Measurements from ENCODE around the gene POFUT1.

POFUT1 gene

DNA sequence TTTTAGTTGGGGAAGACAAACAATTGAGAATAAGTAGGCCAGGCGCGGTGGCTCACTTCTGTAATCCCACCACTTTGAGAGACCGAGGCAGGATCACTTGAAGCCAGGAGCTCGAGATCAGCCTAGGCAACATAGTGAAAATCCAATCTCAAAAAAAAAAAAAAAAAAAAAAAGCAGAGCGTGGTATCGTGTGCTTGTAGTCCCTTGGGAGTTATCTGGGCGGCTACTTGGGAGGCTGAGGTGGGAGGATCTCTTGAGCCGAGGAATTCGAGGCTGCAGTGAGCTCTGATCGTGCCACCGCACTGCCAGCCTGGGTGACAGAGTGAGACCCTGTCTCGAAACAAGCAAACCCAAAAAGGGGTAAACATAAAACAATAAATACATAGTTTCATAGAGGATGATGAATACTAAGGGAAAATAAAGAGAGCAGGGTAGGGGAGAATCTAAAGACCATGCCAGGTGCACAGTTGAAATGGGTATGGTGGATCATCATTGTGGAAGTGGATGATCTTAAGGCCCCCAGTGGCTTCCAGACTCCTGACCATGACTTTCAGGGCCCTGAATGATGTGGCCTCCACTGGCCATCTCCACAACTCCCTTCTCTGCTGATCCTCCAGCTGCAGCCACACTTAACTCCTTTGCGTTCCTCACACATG is 947 bp downstream of the POFUT1 start:
- DNase-seq, result no peak

DNA sequence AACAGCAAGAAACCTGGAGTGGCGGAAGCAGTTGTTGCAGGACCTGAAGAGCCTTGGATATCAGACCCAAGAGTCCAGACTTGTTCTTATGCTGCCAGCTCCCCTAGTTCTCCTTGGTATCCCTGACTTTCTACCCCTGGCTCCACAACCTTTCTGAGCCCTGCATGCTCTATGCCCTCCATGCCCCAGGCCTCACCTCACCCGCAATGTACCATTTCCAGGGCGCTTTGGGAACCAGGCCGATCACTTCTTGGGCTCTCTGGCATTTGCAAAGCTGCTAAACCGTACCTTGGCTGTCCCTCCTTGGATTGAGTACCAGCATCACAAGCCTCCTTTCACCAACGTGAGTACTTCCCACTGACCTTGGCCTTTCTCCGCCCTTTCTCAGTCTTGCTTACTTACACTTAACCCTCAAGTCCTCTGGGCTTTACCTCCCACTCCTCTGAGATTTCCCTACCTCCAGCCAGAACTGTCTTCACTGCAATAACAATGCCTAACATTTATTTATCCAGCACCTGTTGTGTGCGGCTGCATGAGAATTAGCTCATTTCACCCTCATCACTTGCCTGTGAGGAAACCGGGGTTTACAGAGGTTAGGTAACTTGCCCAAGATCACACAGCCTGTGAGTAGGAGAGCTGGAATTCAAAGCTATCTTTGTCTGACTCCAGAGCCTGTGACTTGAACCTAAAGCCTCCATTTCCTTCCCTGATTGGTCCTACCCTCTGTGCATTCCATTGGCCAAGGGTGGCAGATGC is 2.3 kb downstream of the POFUT1 start:
- no peak for DNase-seq

DNA sequence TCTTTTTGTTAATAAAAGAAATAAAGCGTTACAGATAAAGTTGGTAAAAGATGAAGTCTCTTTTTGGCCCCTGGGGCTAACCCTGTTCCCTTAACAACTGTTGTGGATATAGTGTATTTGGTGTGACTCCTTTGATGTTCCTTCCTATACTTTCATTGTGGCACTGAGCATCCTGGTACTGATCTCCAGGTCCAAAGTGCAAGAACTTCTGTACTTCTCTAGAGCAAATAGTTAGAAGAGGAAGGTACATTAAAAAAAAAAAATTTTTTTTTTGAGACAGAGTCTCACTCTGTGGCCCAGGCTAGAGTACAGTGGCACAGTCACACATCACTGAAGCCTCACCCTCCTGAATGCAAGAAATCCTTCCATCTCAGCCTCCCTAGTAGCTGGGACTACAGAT is 6.2 kb downstream of the POFUT1 start:
- DNase-seq, result no peak

DNA sequence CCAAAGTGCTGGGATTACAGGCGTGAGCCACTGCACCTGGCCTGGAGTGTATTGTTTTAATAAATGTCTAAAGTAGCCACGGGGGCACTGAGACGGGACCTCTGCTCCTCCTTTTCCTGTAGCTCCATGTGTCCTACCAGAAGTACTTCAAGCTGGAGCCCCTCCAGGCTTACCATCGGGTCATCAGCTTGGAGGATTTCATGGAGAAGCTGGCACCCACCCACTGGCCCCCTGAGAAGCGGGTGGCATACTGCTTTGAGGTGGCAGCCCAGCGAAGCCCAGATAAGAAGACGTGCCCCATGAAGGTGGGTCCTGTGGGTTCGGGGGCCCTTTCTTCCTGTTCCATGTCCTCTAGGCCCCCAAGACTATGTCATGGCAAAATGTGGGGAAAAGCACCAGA is 7.5 kb downstream of the POFUT1 start:
- no peak for DNase-seq

DNA sequence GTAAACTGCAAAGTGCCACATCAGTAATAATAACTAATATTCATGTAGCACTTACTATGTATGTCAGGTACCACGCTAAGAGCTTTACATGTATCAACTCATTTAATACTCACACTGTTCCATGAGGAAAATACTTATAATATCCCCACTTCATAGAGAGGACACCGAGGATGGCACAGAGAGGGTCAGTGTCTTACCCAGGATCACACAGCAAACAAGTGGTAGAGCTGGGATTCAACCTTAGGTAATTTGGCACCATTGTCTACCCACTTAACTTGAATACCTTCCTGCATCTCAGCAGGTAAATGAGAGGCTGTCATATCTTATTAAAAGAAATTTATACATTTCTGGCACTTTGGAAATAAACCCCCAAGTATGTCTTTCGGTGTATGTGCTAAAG is 8.0 kb downstream of the POFUT1 start:
- no peak for DNase-seq

DNA sequence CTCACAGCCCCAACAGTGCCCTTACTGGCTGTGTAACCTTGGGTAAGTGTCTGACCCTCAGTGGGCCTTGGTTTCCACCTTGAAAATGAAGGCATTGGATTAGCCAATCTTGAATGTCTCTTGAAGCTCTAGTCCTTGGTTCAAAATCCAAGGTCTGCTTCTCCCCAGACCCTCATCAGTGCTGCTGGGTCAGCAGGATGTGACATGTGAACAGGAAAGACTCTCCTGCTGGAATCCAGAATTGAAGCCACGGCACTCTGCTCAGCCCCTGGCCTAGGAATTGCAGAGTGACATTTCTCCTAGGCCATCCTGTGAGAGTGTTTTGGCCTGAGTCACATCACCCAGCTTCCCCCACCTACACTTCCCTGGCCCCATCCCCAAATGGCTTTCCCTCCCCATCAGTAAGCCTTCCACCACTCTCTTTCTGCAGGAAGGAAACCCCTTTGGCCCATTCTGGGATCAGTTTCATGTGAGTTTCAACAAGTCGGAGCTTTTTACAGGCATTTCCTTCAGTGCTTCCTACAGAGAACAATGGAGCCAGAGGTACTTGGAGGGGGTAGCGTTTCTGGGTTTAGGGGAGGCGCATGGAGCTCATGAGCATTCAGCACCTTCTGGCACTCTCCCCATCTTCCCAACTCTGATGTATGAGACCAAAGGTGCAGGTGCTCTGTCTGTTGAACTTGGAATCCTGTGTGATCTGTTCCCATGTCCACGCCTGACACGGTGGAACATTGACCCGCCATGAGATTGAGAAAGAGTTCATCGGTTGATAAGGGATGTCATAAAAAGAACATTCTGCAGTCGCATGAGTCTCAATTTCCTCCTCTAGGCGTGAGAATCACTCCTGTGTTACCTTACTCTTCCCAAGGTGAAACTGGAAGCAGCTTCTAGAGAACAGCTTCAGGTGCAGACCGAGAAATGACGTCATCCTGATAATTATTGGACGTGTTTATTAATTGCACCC is 8.8 kb downstream of the POFUT1 start:
- DNase-seq, result no peak

DNA sequence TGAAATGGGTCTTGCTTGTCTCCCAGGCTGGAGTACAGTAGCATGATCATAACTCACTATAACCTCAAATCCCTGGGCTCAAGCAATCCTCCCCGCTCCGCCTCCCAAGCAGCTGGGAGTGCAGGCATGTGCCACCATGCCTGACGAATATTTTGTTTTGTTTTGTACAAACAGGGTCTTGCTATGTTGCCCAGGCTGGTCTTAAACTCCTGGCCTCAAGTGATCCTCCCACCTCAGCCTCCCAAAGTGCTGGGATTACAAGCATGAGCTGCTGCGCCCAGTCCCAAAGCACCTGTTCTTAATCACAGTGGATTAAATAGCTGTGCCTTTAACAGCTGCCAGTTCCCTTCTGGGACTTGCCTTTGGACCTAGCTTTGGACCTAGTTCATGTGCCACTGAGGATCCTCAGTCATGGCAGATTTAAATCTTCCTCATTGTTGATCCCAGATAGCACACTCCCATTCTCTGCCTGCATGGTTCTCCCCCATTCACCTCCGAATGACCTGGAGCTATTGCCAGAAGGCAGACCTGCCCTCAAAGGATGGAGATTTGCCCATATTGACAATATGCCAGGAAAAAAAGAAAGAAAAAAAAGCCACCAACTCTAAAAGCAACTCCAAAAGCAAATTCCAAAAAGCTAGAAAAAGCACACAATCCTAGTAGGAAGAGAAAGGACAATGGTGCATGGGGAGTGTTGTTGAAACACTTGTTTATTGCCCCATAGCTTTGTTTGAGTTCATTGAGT is 10.6 kb downstream of the POFUT1 start:
- DNase-seq, result no peak

DNA sequence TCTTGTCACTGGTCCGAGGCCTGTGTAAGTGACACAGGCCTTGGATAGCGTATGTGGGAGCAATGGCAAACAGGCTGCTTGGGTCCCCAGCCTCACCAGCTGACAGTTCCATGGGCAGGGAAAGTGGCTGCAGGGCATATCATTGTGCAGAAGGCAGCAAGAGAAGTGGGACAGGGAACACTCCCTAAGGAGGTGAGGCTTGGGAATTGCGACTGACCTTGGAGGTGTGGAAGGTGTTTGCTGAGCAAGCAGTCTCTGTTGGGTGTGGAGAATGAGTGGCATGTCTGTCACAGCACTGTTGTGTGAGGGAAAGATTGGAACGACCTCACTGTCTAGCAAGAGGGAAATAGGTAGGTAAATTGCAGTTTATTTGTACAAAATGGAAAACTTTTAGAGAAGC is 16.8 kb downstream of the POFUT1 start:
- DNase-seq, result no peak

DNA sequence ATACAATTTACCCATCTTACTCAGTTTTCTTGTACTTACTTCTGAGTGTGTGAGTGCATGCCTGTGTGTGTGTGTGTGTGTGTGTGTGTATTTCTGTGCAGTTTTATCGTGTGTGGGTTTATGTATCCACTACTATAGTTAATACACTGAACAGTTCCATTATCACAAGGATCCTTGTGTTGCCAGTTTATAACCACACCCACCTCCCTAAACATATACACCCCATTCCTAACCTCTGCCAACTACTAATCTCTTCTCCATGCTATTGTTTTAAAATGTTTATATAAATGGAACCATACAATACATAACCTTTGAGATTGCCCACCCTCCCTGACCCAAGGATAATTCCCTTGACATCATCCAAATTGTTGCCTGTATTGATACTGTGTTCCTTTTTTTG is 18.7 kb downstream of the POFUT1 start:
- DNase-seq, result no peak

DNA sequence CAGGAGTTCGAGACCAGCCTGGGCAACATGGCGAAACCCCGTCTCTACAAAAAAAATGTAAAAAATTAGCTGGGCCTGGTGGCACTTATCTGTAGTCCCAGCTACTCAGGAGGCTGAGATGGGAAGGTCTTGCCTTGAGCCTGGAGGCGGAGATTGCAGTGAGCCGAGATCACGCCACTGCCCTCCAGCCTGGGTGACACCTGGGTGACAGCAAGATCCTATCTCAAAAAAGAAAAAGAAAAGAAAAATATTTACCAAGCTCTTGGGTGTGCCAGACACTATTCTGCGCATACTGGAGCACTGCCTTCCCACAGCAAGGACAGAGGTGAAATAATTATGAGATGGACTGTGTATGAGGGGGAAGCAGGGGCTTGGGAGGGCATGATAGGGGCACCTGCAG is 19.6 kb downstream of the POFUT1 start:
- DNase-seq, result no peak

DNA sequence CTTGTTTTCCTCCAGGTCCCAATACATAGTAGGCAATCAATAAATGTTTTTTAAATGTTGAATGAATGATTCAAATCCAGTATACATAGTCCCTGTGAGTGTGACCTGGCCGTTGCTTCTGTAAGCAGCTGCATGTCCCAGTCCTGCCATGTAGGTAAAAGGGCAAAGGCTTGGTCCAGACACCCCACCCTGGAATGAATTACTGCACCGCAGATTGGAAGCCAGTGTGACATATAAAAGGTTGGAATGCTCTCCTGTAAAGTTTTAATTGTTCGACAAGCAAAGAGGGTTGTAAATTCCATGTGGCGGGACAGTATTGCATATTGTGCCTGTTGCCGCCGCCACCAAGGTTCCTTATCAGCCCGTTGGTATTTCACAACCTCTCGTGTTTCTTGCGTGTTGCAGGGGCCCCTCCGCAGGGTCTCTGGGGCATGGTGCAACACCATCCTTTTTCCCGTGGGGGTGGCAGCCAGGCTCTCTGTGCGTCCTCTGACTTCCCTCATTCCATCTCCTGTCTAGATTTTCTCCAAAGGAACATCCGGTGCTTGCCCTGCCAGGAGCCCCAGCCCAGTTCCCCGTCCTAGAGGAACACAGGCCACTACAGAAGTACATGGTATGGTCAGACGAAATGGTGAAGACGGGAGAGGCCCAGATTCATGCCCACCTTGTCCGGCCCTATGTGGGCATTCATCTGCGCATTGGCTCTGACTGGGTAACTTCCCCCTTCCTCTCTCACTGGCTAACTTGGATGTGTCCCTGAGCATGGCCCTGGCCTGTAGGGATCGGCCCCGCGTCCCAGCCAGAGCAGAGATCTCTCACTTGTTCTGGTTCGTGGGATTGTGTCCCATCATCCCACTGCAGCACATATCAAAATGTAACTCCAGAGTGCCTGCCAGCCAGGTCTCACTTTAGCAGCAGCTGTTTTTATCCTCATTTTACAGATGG is 20.3 kb downstream of the POFUT1 start:
- no peak for DNase-seq

DNA sequence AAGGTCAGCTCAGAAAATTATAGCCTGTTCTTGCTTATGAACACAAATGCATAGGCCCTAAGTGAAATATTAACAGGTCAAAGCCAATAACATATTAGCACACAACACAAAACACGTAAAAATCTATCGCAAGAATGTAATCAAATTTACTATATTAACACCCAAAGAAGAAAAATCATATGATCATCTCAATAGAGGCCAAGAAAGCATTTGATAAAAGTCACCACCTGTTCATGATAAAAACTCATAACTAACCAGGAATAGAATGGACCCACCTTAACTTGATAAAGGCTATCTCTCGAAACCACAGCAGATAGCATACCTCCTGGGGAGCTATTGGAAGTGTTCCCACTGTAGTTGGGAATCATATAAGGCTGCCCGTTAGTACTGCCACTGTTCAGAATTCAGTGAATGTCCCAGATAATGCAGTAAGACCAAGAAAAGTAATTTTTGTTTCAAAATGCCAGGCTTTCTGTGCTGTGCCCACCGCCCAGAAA is 21.6 kb downstream of the POFUT1 start:
- DNase-seq, result no peak

DNA sequence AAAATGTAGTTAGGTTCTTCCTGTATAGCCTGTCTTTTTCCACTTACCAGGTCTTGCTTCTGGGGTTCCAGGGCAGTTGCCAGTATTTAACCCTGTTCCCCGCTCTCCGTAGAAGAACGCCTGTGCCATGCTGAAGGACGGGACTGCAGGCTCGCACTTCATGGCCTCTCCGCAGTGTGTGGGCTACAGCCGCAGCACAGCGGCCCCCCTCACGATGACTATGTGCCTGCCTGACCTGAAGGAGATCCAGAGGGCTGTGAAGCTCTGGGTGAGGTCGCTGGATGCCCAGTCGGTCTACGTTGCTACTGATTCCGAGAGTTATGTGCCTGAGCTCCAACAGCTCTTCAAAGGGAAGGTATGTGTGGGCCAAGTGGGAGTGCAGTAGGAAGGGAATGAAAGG is 23.0 kb downstream of the POFUT1 start:
- DNase-seq, result no peak

DNA sequence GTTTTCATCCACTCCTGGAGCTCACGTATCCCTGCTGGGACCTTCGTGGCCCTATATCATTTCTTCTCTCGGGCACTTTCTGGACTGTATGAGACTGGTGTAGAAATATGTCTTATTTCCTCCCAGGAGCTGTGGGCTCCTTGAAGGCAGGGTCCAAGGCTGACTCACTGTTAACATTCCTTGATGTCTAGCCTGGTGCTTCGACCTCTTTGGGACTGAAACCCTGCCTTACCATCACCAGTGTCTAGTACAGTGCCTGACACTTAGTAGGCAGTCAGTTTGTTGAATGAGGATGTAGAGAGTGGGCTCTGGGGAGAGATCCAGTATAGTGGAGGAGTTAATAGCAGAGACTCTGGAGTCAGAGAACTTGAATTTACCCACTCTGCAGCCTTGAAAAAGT is 23.6 kb downstream of the POFUT1 start:
- no peak for DNase-seq

DNA sequence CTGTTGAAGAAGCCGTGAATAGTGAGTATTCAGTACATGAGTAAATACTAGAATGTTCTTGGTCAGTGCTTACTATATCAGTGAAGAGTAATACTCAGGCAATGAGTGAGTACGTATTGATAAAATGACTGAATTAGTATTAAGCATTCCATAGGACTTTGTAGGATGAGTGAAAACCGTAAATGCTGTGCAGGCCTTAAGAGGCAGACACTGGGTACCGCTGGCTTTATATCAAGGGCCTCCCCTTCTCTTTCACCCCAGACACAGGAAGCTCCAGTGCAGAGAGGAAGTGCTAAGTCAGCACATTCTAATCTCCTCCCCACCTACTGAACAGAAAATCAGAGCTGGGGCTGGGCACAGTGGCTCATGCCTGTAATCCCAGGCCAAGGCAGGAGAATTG is 24.2 kb downstream of the POFUT1 start:
- peak; percentile 77 for DNase-seq

DNA sequence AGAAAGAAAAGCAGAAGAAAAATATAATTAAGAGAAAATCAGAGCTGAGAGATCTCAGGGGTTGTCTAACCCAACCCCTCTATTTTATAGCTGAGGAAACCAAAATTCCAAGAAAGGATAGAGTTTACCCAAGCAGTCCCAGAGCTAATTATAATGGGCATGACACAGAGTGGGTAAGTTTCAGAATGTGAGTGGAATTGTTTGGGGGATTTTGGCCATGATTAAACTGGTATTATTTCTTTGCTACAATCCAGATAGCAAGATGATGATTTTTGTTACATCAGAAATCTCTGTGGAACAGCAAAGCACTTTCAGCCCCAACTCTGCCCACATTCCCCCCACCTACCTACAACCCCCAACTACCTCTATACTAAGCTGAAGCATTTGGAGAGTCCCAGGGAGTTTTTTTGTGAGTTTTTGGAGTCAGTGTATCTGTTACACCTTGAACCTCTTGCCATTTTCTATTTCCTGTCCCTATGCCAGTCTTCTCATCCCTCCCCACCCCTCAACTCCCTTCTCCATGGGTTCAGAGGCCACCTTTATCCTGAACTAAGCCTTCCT is 24.7 kb downstream of the POFUT1 start:
- no peak for DNase-seq

DNA sequence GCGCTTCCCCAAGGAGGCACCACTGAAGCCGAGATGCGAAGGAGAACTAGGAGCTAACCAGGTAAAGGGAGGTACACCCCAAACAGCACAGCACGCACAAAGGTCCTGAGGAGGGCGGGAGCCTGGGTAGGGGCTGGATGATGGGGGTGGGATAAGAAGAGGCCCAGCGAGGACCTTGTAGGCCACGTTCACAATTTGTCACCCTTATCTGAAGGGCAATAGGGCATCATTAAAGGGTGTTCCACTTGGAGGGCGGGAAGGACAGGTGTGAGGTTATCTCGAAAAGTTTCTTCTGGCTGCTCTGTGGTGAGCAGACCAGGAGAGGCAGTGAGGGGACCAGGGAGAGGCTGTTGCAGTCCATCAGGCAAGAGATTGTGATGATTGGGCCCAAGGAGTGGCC is 25.6 kb downstream of the POFUT1 start:
- DNase-seq, result no peak

DNA sequence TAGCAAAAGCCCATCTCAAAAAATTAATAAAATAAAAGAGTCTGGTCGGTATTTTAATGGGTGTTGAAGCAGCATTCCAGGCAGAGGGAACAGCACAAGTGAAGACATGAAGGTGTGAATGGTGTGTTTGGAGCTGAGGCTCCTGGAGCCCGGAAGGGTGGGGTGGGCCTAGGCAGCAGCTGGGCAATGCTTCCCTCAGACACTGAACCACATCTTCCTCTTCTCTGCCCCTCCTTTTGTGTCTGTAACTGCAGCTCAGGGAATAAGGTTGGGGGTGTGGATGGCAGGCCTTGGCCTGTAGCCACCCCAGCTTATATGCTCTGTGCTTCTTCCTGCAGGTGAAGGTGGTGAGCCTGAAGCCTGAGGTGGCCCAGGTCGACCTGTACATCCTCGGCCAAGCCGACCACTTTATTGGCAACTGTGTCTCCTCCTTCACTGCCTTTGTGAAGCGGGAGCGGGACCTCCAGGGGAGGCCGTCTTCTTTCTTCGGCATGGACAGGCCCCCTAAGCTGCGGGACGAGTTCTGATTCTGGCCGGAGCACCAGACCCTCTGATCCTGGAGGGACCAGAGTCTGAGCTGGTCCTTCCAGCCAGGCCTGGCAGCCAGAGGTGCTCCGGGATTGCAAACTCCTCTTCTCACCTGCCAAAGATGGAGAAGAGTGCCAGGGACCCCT is 26.6 kb downstream of the POFUT1 start:
- DNase-seq, result no peak

DNA sequence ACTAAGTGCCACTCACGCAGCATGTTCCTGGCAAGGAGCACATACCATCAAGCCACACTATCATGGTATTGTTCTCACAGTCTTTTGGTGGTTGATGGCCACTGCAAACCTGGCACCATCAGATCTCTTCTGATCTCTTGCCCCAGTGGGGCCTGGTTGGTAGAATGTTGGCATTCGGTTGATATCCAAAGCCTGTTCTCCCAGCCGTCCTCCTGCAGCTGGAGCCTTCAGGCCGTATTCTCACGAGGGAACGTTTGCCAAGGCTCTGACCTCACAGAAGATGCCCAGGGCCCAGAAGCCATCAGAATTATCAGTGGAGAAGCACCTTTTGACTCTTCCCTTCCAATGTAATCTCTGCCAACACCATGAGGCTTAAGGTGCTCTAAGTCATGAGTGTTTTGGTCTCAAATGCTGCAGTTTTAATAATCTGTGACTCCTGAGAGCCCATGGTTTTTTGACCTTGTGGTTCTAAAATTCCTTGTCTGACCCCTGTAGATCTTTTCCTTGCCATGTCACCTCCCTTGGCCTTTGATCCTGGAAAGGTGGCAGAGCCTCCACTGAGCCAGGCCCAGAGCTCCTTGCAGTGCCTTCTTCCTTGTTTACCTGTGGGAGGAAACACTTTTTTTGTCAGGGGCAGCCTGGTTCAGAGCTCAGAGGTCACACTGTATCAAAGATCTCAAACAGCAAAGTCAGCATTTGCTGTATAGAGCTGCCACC is 27.8 kb downstream of the POFUT1 start:
- DNase-seq, result no peak

DNA sequence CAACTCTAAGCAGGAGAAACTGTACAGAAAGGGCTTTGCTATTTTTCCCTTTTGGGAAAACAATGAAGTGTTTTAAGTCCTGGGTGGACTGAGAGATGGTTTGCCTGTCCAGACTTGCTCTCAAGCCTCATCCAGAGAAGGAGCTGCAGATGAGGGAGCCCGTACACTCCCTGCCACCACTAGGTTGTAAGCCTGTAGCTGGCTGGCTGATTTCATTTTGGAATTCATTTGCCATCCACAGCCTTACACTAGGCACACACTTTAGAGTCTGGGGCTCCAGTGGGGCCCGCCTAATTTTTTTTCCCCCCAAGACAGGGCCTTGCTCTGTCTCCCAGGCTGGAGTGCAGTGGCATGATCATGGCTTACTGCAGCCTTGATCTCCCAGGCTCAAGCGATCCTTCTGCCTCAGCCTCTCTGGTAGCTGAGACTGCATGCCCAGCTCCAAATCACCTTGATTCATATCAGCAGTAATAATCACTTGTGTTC is 28.4 kb downstream of the POFUT1 start:
- no peak for DNase-seq

Data from activated effector memory CD4-positive, alpha-beta T cell treated with anti-CD3 and anti-CD28 coated beads, Interleukin-2, amount 50 U/mL, for 16 hours (primary cell).